PFSK-1 (cell line): Measurements from ENCODE around the gene GAREM1.

Source experiments
- POLR2AphosphoS5 ChIP-seq: IDR thresholded peaks from 2 replicates; pipeline ENCODE4 v1.6.1; 2012; ENCODE audit warnings: low read depth, mild to moderate bottlenecking, control low read depth, low read length, moderate library complexity
- TAF1 ChIP-seq: IDR thresholded peaks from 2 replicates; pipeline ENCODE4 v1.6.1; 2012; ENCODE audit warnings: low read length, control low read depth, borderline replicate concordance; ENCODE audit not compliant: insufficient read depth

GRCh38 chr18:32290810-32291209 lies 179.9 kb downstream of the GAREM1 start:
- no peak for TF ChIP-seq POLR2AphosphoS5
- no peak for TF ChIP-seq TAF1
